Stimulated activated CD8-positive, alpha-beta memory T cell treated with anti-CD3 and anti-CD28 coated beads, Interleukin-15, amount 100 ng/mL, for 48 hours (primary cell): Measurements from ENCODE around the gene ERCC6L2.

Experiments
- DNase-seq, 2 donors: peaks; one replicate each; pipeline ENCODE4 v3.0.0-alpha.2; 2020; ENCODE audit warnings: low read depth in 2 of 2

ERCC6L2 gene

DNA sequence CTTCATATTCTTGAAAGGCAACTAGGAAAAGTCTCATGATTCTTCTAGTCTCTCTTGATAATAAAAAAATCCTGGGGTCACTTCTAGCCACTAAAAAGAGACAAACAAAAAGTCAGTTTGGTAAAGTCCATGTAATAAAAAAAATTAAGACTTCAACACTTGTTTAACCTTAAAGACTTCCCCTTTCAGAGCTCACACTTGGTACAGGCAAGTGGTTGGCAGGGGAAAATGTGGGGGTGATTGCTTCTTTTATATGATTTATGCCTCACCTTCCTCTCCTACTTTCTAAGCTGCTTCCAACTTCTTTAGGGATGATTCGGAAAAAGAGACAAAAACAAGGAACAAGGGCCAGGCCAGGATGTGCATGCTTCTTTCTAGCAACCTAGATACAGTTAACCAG lies 5.1 kb upstream of the ERCC6L2 start:
- DNase-seq = no peak

- DNase-seq = no peak
These were observed 4.6 kb upstream of the ERCC6L2 start for GRCh38 chr9:95870906-95871305.

GRCh38 chr9:95874303-95874988 lies 1.0 kb upstream of the ERCC6L2 start:
- no peak for DNase-seq

DNA sequence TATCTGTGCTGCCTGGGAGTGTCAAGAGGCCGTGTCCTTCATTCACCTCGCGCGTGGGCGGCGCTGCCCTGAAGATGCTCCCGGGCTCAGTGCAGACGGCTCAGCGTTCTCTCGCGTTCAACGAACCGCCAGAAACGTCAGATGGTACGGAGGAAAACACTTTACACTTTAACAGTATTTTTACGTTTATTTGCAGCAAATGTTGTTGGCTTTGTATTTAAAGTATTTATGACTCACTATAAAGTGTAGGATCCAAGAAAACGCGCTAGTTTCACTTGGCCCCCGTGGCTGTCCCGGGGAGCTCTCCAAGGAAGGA lies 544 bp upstream of the ERCC6L2 start:
- DNase-seq = peak; percentile 43 to 60

DNA sequence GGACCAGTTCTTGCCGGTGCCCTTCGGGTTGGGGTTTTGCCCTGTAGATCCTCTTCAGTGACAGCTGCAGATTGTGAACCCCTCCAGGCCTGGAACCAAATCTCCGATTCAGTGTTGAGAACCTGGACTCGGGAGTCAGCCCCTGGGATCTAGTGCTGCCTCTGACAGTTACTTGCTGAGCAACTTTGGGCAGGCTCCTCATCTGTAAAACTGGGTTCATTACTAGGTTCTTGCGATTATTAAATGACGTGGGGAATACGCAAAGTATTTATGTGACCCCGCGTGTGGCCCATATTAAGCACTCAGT lies 600 bp downstream of the ERCC6L2 start:
- DNase-seq = no peak

DNA sequence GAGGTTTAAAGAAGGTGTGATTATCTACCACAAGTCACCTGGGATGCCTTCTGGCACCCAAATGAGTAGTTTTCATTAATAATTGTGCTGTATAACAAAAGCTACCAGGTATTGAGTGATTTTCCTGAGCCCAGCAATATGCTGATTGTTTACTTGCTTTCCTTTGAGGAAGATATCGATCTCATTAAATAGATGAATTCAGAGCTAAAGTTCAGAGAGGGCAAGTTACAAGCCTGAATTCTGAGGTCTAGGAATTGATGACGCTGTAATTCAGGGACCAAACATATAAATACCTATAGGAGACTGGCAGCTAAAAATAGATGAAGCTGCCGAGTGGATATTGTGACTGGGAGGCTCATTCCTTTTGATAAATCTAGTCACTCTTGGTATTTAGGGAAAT lies 1.1 kb downstream of the ERCC6L2 start:
- no peak for DNase-seq

- DNase-seq = no peak
These were observed 2.5 kb downstream of the ERCC6L2 start for GRCh38 chr9:95877984-95878383.

GRCh38 chr9:95879591-95879990 lies 4.1 kb downstream of the ERCC6L2 start:
- no peak for DNase-seq

DNA sequence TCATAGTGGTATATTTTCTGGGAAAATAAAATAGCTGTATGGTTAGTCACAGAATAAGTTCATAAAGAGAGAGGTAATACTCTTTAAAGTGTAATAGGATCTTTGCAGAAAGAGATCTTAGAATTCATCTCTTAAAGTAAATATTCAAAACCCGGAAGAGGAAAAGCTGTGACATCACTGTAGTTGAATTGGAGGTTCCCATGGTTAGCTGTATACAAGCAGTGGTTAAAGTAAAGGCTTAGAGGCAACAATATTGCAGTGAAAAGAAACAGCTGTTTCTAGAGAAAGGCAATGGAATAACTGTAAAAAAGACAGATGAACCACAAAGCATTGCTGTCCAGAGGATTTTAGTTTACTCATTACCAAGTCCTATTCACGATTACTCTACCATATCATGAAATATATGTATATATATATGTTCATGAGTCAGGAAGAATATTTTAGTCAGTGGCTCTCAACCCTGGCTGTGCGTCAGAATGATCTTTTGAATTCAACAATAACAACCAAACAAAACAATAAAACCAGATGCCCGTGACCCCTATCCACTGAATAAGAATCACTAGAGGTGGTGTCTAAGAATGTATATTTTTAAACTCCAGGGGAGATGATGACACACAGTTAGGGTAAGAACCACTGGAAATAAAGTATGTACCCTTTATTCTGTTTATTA lies 4.7 kb downstream of the ERCC6L2 start:
- DNase-seq = no peak

GRCh38 chr9:95887926-95888497 lies 12.5 kb downstream of the ERCC6L2 start:
- no peak for DNase-seq

DNA sequence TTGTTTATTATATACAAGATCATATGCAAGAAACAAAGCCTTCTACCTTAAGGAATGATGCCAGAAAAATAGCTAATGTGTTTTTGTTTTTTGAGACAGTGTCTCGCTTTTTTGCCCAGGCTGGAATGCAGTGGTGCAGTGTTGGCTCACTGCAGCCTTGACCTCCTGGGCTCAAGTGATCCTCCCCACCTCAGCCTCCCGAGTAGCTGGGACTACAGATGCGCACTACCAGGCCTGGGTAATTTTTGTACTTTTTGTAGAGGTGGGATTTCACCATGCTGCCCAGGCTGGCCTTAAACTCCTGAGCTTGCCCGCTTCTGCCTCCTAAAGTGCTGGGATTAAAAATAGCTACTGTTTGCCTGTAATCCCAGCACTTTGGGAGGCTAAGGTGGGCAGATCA lies 15.1 kb downstream of the ERCC6L2 start:
- no peak for DNase-seq

DNA sequence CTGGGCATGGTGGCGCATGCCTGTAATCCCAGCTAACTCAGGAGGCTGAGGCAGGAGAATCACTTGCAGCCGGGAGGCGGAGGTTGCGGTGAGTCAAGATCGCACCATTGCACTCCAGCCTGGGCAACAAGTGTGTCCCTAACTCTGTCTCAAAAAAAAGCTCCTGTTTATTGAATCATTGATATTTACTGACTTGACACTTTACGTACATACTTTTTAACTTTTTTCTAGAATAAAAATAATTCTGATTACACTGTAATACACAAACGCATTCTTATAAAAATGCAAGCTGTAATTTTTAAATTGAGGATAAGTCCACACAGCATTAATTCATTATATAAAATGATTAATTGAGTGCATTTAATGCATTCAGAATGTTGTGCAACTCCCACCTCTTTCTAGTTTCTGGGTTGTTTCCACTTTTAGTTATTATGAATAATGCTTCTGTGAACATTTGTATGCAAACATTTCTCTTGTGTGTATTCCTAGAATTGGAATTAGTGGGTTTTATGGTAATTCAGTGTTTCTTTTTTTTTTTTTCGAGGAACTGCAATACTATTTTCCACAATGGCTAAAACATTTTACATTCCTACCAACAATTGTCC lies 15.7 kb downstream of the ERCC6L2 start:
- DNase-seq = no peak

DNA sequence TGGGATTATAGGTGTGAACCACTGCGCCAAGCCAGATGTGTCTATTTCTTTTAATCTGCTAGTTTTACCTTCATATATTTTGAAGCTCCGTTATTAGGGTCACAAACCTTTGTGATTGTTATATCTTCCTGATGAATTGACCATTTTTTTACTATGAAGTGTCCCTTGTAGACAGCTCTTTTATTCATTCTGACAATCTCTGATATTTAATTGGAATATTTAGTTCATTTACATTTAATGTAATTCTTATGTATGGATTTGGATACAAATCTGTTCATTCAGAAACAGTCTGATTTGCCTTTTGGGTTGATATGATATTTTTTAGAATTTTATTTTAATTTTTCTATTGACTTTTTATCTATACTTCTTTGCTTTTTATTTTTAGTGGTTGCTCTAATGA lies 17.2 kb downstream of the ERCC6L2 start:
- DNase-seq = no peak

DNA sequence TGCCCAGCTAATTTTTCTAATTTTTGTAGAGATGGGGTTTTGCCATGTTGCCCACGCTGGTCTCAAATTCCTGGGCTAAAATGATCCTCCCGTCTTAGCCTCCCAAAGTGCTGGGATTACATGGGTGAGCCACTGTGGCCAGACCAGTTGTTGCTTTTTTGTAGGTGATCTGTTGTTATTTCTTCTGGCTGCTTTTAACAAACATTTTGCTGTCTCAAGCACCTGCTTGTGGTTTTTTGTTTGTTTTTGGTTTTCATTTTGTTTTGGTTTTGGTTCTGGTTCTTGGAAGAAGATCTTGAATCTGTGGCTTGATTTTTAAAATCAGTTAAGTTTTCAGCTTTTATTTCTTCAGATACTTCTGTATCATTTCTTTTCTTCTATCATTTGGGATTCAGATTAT lies 21.1 kb downstream of the ERCC6L2 start:
- DNase-seq = no peak

GRCh38 chr9:95901506-95901905 lies 26.0 kb downstream of the ERCC6L2 start:
- DNase-seq = no peak

DNA sequence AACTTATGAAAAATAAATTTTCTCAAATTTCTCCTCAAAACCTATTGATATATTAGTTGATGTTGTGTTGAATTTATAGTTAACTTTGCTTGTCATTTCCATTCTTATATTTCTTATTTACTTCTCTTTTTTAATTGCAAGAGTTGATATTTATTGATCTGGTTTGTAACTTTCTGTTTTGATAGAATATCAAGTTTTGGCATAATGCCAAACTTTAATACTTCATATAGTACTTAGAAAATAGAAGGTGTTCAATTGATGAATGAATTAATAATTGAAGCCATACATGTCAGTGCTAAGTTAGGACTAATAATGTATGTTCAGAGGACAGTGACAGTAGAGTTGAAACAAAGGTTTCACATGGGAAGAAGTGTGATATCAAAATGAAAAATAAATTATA lies 27.9 kb downstream of the ERCC6L2 start:
- no peak for DNase-seq

- DNase-seq = no peak
These were observed 32.3 kb downstream of the ERCC6L2 start for GRCh38 chr9:95907794-95908193.

DNA sequence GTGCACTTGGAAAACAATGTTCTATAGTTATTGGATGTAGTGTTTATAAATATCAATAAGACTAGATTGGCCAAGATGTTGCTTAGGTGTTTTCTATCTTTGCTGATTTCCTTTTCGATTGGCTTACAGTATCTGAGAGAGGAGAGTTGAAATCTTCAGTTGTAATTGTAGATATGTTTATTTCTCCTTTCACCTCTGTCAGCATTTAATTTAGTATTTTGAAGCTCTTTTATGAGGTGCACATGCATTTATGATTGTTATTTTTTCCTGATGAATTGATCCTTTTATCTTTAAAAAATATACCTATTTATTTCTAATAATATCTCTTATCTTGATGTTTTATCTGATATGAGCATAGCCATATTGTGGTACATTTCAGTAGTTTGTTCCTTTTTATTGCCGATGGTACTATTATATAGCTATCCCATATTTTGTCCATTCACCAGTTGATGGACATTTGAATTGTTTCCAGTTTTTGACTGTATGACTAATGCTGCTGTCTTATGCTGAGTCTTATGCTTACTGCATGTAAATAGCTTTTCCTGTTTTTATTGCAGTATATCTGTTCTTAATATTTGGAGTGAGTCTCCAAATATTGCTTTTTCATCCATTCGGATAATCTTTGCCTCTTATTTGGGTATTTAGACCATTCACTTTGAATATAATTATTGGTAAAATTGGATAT lies 34.7 kb downstream of the ERCC6L2 start:
- DNase-seq = no peak

DNA sequence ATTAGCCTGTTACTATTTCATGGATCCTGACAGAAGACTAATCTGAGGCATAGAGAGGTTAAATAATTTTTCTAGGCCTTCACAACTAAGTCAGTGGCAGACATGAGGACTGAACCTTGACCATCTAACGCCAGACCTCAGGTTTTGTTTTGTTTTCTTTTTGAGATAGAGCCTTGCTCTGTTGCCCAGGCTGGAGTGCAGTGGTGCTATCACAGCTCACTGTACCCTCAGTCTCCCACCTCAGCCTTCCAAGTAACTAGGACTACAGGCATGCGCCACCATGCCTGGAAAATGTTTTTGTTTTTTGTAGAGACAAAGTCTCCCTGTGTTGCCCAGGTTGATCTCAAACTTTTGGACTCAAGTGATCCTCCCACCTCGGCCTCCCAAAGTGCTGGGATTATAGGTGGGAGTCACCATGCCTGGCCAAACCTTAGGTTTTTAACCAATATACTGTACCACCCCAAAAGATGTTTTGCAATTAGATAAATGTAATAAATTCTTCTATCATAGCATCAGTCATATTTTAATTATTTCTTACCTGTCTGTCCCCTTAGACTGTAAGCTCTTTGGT lies 35.4 kb downstream of the ERCC6L2 start:
- DNase-seq = no peak

- no peak for DNase-seq
These were observed 37.3 kb downstream of the ERCC6L2 start for GRCh38 chr9:95912773-95913172.

DNA sequence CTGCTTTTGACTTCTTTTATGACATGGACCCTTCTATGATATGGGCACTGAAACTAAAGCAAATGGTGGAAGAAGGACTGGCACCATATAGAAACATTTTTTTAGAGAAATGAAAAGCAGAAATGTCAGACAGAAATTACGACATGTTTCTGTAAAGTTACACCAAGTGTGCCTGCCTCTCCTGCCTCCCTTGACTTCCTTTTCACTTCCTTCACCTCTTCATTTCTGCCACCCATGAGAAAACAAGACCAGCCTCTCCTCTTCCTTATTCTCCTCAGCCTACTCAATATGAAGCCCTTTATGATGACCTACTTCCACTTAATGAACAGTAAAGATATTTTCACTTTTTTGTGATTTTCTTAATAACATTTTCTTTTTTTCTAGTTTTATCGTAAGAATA lies 44.5 kb downstream of the ERCC6L2 start:
- DNase-seq = no peak

DNA sequence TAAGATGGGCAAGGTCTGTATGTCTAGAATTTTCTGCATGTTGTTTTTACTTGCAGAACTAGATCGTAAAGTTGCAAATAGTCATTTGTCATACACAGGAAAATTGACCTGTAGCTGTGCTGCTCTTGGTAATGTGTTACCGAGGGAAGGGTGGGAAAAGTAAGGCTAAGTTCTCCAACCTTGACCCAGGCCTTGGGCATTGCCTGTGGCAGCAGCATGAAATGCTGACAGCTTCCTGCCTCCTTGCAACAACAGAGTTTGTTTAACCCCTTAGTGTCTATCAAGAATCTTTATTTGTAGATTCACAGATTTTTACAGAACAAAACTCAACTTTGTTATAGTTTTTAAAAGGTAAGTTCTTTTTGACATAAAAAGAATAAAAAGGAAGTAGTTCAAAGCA lies 48.3 kb downstream of the ERCC6L2 start:
- DNase-seq = no peak
